HepG2 (cell line): Measurements from ENCODE around the gene SOAT2. TPM values are rescaled to one million over a fixed set of nuclear protein-coding genes. Genes with fewer than 3 reads are reported as not detected.
A peak's percentile ranks its signal among the peaks of the same experiment; 100 is the strongest.

ENCODE experiments used
- AGO2 ChIP-seq: fragments of 200-400 bp; formaldehyde crosslinking; optimal IDR thresholded peaks from 2 replicates; pipeline ENCODE3; 2017; ENCODE audit warnings: mild to moderate bottlenecking, low read depth, low read length, moderate library complexity
- ATF7-NPFF ChIP-seq: sonication (generic); formaldehyde crosslinking; IDR thresholded peaks from 2 replicates; pipeline ENCODE4 v1.8.1; 2023; ENCODE audit warnings: mild to moderate bottlenecking, low read depth, missing genetic modification reagents, moderate library complexity
- CCDC6 ChIP-seq: sonication (generic); formaldehyde crosslinking; IDR thresholded peaks from 2 replicates; pipeline ENCODE4 v1.8.1; 2022; ENCODE audit warnings: mild to moderate bottlenecking, missing genetic modification reagents, moderate library complexity
- EEA1 ChIP-seq: sonication (generic); formaldehyde crosslinking; IDR thresholded peaks from 2 replicates; pipeline ENCODE4 v1.5.1; 2020; ENCODE audit warnings: mild to moderate bottlenecking, missing genetic modification reagents, borderline replicate concordance
- ELF4 ChIP-seq: sonication (generic); formaldehyde crosslinking; IDR thresholded peaks from 2 replicates; pipeline ENCODE4 v1.5.0; 2020; ENCODE audit warnings: missing genetic modification reagents, mild to moderate bottlenecking, moderate library complexity, borderline replicate concordance
- GRHL1 ChIP-seq: sonication (generic); formaldehyde crosslinking; conservative IDR thresholded peaks from 2 replicates; pipeline ENCODE4 v1.8.0; 2022; ENCODE audit warnings: missing genetic modification reagents
- KDM2A ChIP-seq: sonication (generic); formaldehyde crosslinking; IDR thresholded peaks from 2 replicates; pipeline ENCODE4 v1.4.0; 2020; ENCODE audit warnings: low read depth, missing genetic modification reagents, borderline replicate concordance
- MXD3 ChIP-seq: IDR thresholded peaks from 2 replicates; pipeline ENCODE4 v1.6.1; 2016; ENCODE audit warnings: mild to moderate bottlenecking, missing biosample characterization, missing genetic modification reagents
- RBFOX2 ChIP-seq: fragments of 200-400 bp; formaldehyde crosslinking; IDR thresholded peaks from 2 replicates; pipeline ENCODE4 v1.6.1; 2017; ENCODE audit warnings: low read depth, mild to moderate bottlenecking, low read length
- RERE ChIP-seq: IDR thresholded peaks from 2 replicates; pipeline ENCODE4 v1.6.1; 2016; ENCODE audit warnings: low read depth, missing genetic modification reagents, missing compliant biosample characterization
- SAFB2 ChIP-seq: sonication (generic); formaldehyde crosslinking; IDR thresholded peaks from 2 replicates; pipeline ENCODE4 v1.5.1; 2020; ENCODE audit warnings: missing genetic modification reagents, low read depth, mild to moderate bottlenecking, borderline replicate concordance
- SMARCC2 ChIP-seq: fragments of 450-650 bp; IDR thresholded peaks from 2 replicates; pipeline ENCODE4 v1.6.1; 2017; ENCODE audit warnings: antibody characterized with exemption, mild to moderate bottlenecking
- SUZ12 ChIP-seq: fragments of 150-350 bp; IDR thresholded peaks from 2 replicates; pipeline ENCODE4 v1.6.1; 2014; ENCODE audit warnings: low read depth, low read length
- TBX3 ChIP-seq: fragments of 450-650 bp; IDR thresholded peaks from 2 replicates; pipeline ENCODE4 v1.6.1; 2017; ENCODE audit warnings: antibody characterized with exemption, mild to moderate bottlenecking, inconsistent platforms, borderline replicate concordance
- ZC3H4 ChIP-seq: sonication (generic); formaldehyde crosslinking; IDR thresholded peaks from 2 replicates; pipeline ENCODE4 v1.4.0; 2020; ENCODE audit warnings: missing genetic modification reagents, borderline replicate concordance
- ZNF17 ChIP-seq: sonication (generic); formaldehyde crosslinking; IDR thresholded peaks from 2 replicates; pipeline ENCODE4 v1.5.0; 2020; ENCODE audit warnings: mild to moderate bottlenecking, missing genetic modification reagents
- ZNF335 ChIP-seq: sonication (generic); formaldehyde crosslinking; IDR thresholded peaks from 2 replicates; pipeline ENCODE4 v1.4.0; 2020; ENCODE audit warnings: missing genetic modification reagents
- ZNF362 ChIP-seq: sonication (generic); formaldehyde crosslinking; IDR thresholded peaks from 2 replicates; pipeline ENCODE4 v1.4.0; 2020; ENCODE audit warnings: missing genetic modification reagents, mild to moderate bottlenecking, borderline replicate concordance
- ZNF460 ChIP-seq: sonication (generic); formaldehyde crosslinking; IDR thresholded peaks from 2 replicates; pipeline ENCODE4 v1.5.1; 2020; ENCODE audit warnings: missing genetic modification reagents, mild to moderate bottlenecking, borderline replicate concordance
- ZNF562 ChIP-seq: sonication (generic); formaldehyde crosslinking; IDR thresholded peaks from 2 replicates; pipeline ENCODE4 v1.8.0; 2022; ENCODE audit warnings: missing genetic modification reagents, borderline replicate concordance
- ZNF672 ChIP-seq: sonication (generic); formaldehyde crosslinking; IDR thresholded peaks from 2 replicates; pipeline ENCODE4 v1.8.1; 2022; ENCODE audit warnings: missing genetic modification reagents
- ZSCAN20 ChIP-seq: sonication (generic); formaldehyde crosslinking; IDR thresholded peaks from 2 replicates; pipeline ENCODE4 v1.4.0; 2020; ENCODE audit warnings: missing genetic modification reagents, mild to moderate bottlenecking, borderline replicate concordance
- polyA plus RNA-seq, 8 experiments: library from polyadenylated mRNA; depleted of rRNA in 3 of 8; stranded (reverse) in 7 of 8; unstranded in 1 of 8; fragments of >200 nt; fragmentation: Illumina TruSeq in 4 of 8; extraction: Trizol in 4 of 8; gene quantifications; 2 replicates each; pipeline versions ENCODE4 v1.2.1 to v1.2.3, GENCODE V29; 2011 to 2016; ENCODE audit warnings: low read depth in 4 of 8, missing spikeins in 1 of 8, mixed read lengths in 1 of 8; ENCODE audit not compliant: insufficient read depth in 1 of 8
- total RNA-seq, 5 experiments: library from RNA; depleted of rRNA; stranded (reverse); fragments of >200 nt; fragmentation: Illumina TruSeq; extraction: Trizol; gene quantifications; 2 replicates each; pipeline ENCODE4 v1.2.3, GENCODE V29; 2016; ENCODE audit warnings: low read depth in 1 of 5

Gene SOAT2
- total and polyA plus RNA-seq, 2 of the 13 experiments (the other 11 are each of a cell fraction or from before 2014, with no cell fraction given): 14.9 to 108 TPM

GRCh38 chr12:53061404-53062010 lies 41.8 kb upstream of the SOAT2 start (continued):
- TF ChIP-seq ZNF335 (CRISPR knock-in tag) (peak; percentile 71; the same call in 1 of the 2 replicates), ZNF460 (CRISPR knock-in tag) (no peak), ATF7-NPFF (CRISPR knock-in tag) (no peak), GRHL1 (no peak), MXD3 (CRISPR knock-in tag) (no peak), SMARCC2 (no peak), ZSCAN20 (no peak), KDM2A (peak; percentile 65; the same call in 1 of the 2 replicates), SUZ12 (no peak), ZNF17 (CRISPR knock-in tag) (no peak), TBX3 (peak; percentile 40; the same call in 1 of the 2 replicates), RERE (no peak), ZC3H4 (CRISPR knock-in tag) (no peak), ZNF562 (no peak), EEA1 (CRISPR knock-in tag) (no peak), ZNF362 (CRISPR knock-in tag) (0 out of 2 replicates have a peak, but pooled peaks have one; percentile 19), RBFOX2 (no peak), ELF4 (CRISPR knock-in tag) (no peak), SAFB2 (CRISPR knock-in tag) (no peak), AGO2 (peak; percentile 33), ZNF672 (no peak), CCDC6 (CRISPR knock-in tag) (no peak)
